GM23248 (cell line): Measurements from ENCODE around the gene ADRB1.

ENCODE experiments used
- EZH2 ChIP-seq: fragments of 200-600 bp; sonication (generic); IDR thresholded peaks from 2 replicates; pipeline ENCODE4 v1.6.1; 2018; ENCODE audit warnings: antibody characterized with exemption, mild to moderate bottlenecking; ENCODE audit not compliant: insufficient read depth, poor library complexity, severe bottlenecking
- EZH2phosphoT487 ChIP-seq: fragments of 200-600 bp; sonication (generic); IDR thresholded peaks from 2 replicates; pipeline ENCODE4 v1.6.1; 2018; ENCODE audit warnings: antibody characterized with exemption, moderate library complexity, mild to moderate bottlenecking, low read depth; ENCODE audit not compliant: insufficient read depth

DNA sequence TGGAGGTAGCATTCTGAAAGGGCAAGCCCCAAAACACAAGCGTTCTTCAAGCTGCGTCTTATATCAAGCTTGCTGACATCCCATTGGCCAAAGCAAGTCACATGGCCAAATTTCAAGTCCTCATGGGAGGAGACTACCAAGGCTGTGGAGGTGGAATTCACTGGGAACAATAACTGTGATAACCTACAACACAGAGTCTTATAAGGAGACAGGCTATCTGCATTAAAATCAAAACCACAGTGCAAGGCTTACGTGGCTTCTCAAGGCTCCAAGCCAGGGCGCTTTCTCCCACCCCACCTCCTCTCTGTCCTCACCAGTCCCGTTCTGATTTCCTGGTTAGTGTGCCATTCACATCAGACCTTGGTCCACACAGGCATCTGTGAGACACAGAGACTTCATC is 39.4 kb downstream of the ADRB1 start:
- no peak for TF ChIP-seq EZH2phosphoT487
- no peak for TF ChIP-seq EZH2
